SHP77 (cell line): ENCODE results near the gene CDH1.
"Not testable (repeated sequence)": the region's sequence is repeated elsewhere in the genome, so short reads cannot be mapped to it uniquely, and the experiment has no call there.

Experiments used
- DNase-seq, 2 experiments: peaks; one replicate each; lab custom pipeline; 2025; lab: John Stamatoyannopoulos, UW

The CDH1 gene

GRCh38 chr16:68790944-68791343, 53.9 kb downstream of the CDH1 start:
- DNase-seq, result no peak

- no peak for DNase-seq
Observed at GRCh38 chr16:68792465-68793324, 55.6 kb downstream of the CDH1 start.

- DNase-seq, result no peak
Observed at GRCh38 chr16:68793401-68793857, 56.3 kb downstream of the CDH1 start.

- DNase-seq, result no peak
Observed at GRCh38 chr16:68798398-68798797, 61.3 kb downstream of the CDH1 start.

- DNase-seq, result peak; percentile 57 to 58
Observed at GRCh38 chr16:68800257-68800875, 63.3 kb downstream of the CDH1 start.

- DNase-seq, result no peak
Observed at GRCh38 chr16:68802190-68802589, 65.1 kb downstream of the CDH1 start.

GRCh38 chr16:68806422-68806821, 69.3 kb downstream of the CDH1 start:
- no peak for DNase-seq

GRCh38 chr16:68806981-68807380, 69.9 kb downstream of the CDH1 start:
- DNase-seq, result no peak

- no peak for DNase-seq
Observed at GRCh38 chr16:68814516-68814915, 77.4 kb downstream of the CDH1 start.

GRCh38 chr16:68823401-68824135, 86.5 kb downstream of the CDH1 start:
- DNase-seq, result no peak

GRCh38 chr16:68825427-68825826, 88.3 kb downstream of the CDH1 start:
- no peak for DNase-seq

GRCh38 chr16:68826652-68827051, 89.6 kb downstream of the CDH1 start:
- DNase-seq, result no peak

GRCh38 chr16:68833251-68833650, 96.2 kb downstream of the CDH1 start:
- no peak for DNase-seq

GRCh38 chr16:68834550-68834949, 97.5 kb downstream of the CDH1 start:
- no peak for DNase-seq

GRCh38 chr16:68835970-68836369, 98.9 kb downstream of the CDH1 start:
- DNase-seq, result no peak

GRCh38 chr16:68839831-68840230, 102.7 kb downstream of the CDH1 start:
- no peak for DNase-seq

GRCh38 chr16:68842964-68843481, 105.9 kb downstream of the CDH1 start:
- not testable (repeated sequence) for DNase-seq

GRCh38 chr16:68843482-68844210, 106.6 kb downstream of the CDH1 start, which contains the start of gene TANGO6:
TSS of gene TANGO6 (plus strand) at chr16:68843531. CDS start at chr16:68843618, 87 bp downstream.
- peak; percentile 75 to 81 for DNase-seq

- DNase-seq, result no peak
Observed at GRCh38 chr16:68844211-68844564, 107.1 kb downstream of the CDH1 start.

- DNase-seq, result no peak
Observed at GRCh38 chr16:68848786-68849185, 111.7 kb downstream of the CDH1 start.

GRCh38 chr16:68850481-68850880, 113.4 kb downstream of the CDH1 start:
- DNase-seq, result no peak

- no peak for DNase-seq
Observed at GRCh38 chr16:68851601-68852000, 114.5 kb downstream of the CDH1 start.
